ENCODE results near the gene GSPT1.

The GSPT1 gene

DNA sequence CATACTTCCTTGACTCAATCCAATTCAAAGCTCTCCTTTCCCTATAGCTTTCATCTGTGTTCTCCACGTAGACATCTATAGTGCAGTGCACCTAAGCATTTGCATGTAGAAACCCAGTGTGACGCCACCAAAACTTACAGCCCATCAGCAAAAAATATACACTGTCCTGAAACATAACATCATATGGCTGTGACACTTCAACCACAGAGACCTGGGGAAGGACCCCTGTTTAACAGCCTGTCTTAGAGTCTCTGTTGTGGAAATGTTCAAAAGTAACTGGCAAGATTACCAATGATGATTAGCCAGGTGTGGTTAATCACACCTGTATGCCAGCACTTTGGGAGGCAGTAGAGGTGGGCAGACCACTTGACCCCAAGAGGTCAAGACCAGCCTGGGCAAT, 22.2 kb downstream of the GSPT1 start:
- H3K36me3 ChIP-seq (ENCODE audit: insufficient read depth, low read length) = peaks cover 31% of the 10 kb centered on the region; the same call in 1 of the 2 replicates
- H3F3A ChIP-seq (ENCODE audit: low read depth) = no peaks in the 10 kb centered on the region
- H4K20me1 ChIP-seq (ENCODE audit: insufficient read depth, low read length, poor library complexity, severe bottlenecking) = no peaks in the 10 kb centered on the region
- no peak overlapping the region for H2AFZ ChIP-seq (ENCODE audit: low read length)
- no peaks in the 10 kb centered on the region for H3K4me1 ChIP-seq (ENCODE audit: insufficient read depth, low read length, poor library complexity, severe bottlenecking)
- TF ChIP-seq, protein P1, sequence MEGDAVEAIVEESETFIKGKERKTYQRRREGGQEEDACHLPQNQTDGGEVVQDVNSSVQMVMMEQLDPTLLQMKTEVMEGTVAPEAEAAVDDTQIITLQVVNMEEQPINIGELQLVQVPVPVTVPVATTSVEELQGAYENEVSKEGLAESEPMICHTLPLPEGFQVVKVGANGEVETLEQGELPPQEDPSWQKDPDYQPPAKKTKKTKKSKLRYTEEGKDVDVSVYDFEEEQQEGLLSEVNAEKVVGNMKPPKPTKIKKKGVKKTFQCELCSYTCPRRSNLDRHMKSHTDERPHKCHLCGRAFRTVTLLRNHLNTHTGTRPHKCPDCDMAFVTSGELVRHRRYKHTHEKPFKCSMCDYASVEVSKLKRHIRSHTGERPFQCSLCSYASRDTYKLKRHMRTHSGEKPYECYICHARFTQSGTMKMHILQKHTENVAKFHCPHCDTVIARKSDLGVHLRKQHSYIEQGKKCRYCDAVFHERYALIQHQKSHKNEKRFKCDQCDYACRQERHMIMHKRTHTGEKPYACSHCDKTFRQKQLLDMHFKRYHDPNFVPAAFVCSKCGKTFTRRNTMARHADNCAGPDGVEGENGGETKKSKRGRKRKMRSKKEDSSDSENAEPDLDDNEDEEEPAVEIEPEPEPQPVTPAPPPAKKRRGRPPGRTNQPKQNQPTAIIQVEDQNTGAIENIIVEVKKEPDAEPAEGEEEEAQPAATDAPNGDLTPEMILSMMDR (conservative IDR thresholded peaks at IDR 0.05; ENCODE audit: low read length) = no peak
- TF ChIP-seq EZH2phosphoT487 (IDR thresholded peaks at IDR 0.05; ENCODE audit: borderline replicate concordance) = no peak
- H3K79me2 ChIP-seq (ENCODE audit: insufficient read depth, low read length) = no peaks in the 10 kb centered on the region
- no peak overlapping the region for H3K9ac ChIP-seq (ENCODE audit: low read depth, low read length, poor library complexity, severe bottlenecking)
- no peak overlapping the region for H3K4me3 ChIP-seq (ENCODE audit: low read length, poor library complexity, severe bottlenecking)
- H3K27me3 ChIP-seq (ENCODE audit: insufficient read depth, low read length, poor library complexity, severe bottlenecking) = no peaks in the 10 kb centered on the region
- H3K9me3 ChIP-seq (ENCODE audit: insufficient read depth, low read depth, low read length) = no peaks in the 10 kb centered on the region
- no peak overlapping the region for H3K4me2 ChIP-seq (ENCODE audit: low read depth, low read length, poor library complexity, severe bottlenecking)
- no peaks in the 10 kb centered on the region for H3K9me2 ChIP-seq (replicated peaks; ENCODE audit: low read depth, low read length)

DNA sequence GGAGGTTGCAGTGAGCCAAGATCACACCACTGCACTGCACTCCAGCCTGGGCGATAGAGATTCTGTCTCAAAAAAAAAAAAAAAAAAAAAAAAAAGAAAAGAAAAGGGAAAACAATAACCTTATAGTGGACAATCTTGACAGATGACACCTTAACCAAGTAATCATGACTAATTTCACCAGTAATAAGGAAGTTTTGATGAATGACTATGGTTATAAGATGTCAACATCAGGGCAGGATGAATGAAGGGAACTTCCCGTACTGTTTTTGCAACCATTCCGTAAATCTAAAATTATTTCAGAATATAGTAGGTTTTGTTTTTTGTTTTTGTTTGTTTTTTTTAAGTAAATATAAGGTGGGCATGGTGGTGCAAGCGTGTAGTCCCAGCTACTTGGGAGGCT, 23.0 kb downstream of the GSPT1 start:
- Histone ChIP-seq H3K79me2 (ENCODE audit: insufficient read depth, low read length) (no peaks in the 10 kb centered on the region), H3K9me2 (replicated peaks; ENCODE audit: low read depth, low read length) (no peaks in the 10 kb centered on the region)

DNA sequence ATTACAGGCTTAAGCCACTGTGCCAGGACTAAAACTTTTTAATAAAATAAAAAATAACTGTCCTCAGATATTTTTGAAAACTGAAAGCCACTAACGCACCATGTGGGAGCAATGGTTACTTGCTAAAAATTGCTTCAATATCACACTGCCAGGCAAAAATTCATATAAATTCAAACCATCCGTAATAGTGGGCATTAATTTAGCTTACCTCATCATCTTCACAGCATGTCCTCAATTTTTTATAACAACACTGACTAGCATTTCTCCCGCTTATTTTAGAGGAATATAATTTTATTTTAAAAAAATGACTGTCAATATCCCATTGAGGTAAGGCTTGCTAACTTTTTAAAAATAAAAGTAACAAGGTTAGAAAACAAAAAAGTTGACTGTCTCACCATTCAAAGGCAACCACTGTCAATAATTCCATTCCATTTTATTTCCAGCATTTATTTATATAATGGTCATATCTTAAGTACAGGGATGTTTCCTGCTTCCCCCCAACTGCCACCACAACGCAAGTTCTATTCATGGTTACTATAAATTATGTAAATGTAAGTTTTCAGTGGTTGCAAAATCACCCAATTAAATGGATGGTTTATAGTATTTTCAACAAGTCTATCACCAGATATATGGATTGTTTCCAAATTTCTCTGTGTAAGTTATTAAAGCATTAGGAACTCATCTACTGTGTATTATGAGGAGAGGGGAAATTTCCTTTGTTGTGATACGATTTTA, 25.4 kb downstream of the GSPT1 start:
- no peak overlapping the region for H3K9ac ChIP-seq (ENCODE audit: low read depth, low read length, poor library complexity, severe bottlenecking)
- no peak overlapping the region for H2AFZ ChIP-seq (ENCODE audit: low read length)
- TF ChIP-seq, protein P1 (conservative IDR thresholded peaks at IDR 0.05; ENCODE audit: low read length) = no peak
- no peak for TF ChIP-seq EZH2phosphoT487 (IDR thresholded peaks at IDR 0.05; ENCODE audit: borderline replicate concordance)
- H4K20me1 ChIP-seq (ENCODE audit: insufficient read depth, low read length, poor library complexity, severe bottlenecking) = no peaks in the 10 kb centered on the region
- no peak overlapping the region for H3K4me2 ChIP-seq (ENCODE audit: low read depth, low read length, poor library complexity, severe bottlenecking)
- H3K36me3 ChIP-seq (ENCODE audit: insufficient read depth, low read length) = peaks cover 42% of the 10 kb centered on the region; the same call in 1 of the 2 replicates
- H3K4me1 ChIP-seq (ENCODE audit: insufficient read depth, low read length, poor library complexity, severe bottlenecking) = no peaks in the 10 kb centered on the region
- H3K4me3 ChIP-seq (ENCODE audit: low read length, poor library complexity, severe bottlenecking) = no peak overlapping the region
- H3F3A ChIP-seq (ENCODE audit: low read depth) = no peaks in the 10 kb centered on the region
- H3K27me3 ChIP-seq (ENCODE audit: insufficient read depth, low read length, poor library complexity, severe bottlenecking) = no peaks in the 10 kb centered on the region
- H3K79me2 ChIP-seq (ENCODE audit: insufficient read depth, low read length) = no peaks in the 10 kb centered on the region
- H3K9me3 ChIP-seq (ENCODE audit: insufficient read depth, low read depth, low read length) = no peaks in the 10 kb centered on the region
- no peaks in the 10 kb centered on the region for H3K9me2 ChIP-seq (replicated peaks; ENCODE audit: low read depth, low read length)

More for the DNA sequence above, 23.0 kb downstream of the GSPT1 start:
- H3F3A ChIP-seq (ENCODE audit: low read depth) = no peaks in the 10 kb centered on the region
- H3K36me3 ChIP-seq (ENCODE audit: insufficient read depth, low read length) = peaks cover 31% of the 10 kb centered on the region; the same call in 1 of the 2 replicates
- TF ChIP-seq EZH2phosphoT487 (IDR thresholded peaks at IDR 0.05; ENCODE audit: borderline replicate concordance) = no peak
- TF ChIP-seq, protein P1 (conservative IDR thresholded peaks at IDR 0.05; ENCODE audit: low read length) = no peak
- H3K4me1 ChIP-seq (ENCODE audit: insufficient read depth, low read length, poor library complexity, severe bottlenecking) = no peaks in the 10 kb centered on the region
- no peaks in the 10 kb centered on the region for H3K9me3 ChIP-seq (ENCODE audit: insufficient read depth, low read depth, low read length)
- no peak overlapping the region for H2AFZ ChIP-seq (ENCODE audit: low read length)
- H3K4me2 ChIP-seq (ENCODE audit: low read depth, low read length, poor library complexity, severe bottlenecking) = no peak overlapping the region
- H3K4me3 ChIP-seq (ENCODE audit: low read length, poor library complexity, severe bottlenecking) = no peak overlapping the region
- no peaks in the 10 kb centered on the region for H3K27me3 ChIP-seq (ENCODE audit: insufficient read depth, low read length, poor library complexity, severe bottlenecking)
- H3K9ac ChIP-seq (ENCODE audit: low read depth, low read length, poor library complexity, severe bottlenecking) = no peak overlapping the region
- no peaks in the 10 kb centered on the region for H4K20me1 ChIP-seq (ENCODE audit: insufficient read depth, low read length, poor library complexity, severe bottlenecking)
